SIG-M5 treated with dmso at 0.1 percent for 504 hours (cell line): ENCODE data around the gene HSPG2.
A peak's percentile ranks its signal among the peaks of the same experiment; 100 is the strongest.
"Not testable (repeated sequence)": the region's sequence is repeated elsewhere in the genome, so short reads cannot be mapped to it uniquely, and the experiment has no call there.

ENCODE experiments used
- DNase-seq: peaks from one replicate; lab custom pipeline; 2025; ENCODE audit not compliant: unreplicated experiment; lab: John Stamatoyannopoulos, UW

The HSPG2 gene

DNA sequence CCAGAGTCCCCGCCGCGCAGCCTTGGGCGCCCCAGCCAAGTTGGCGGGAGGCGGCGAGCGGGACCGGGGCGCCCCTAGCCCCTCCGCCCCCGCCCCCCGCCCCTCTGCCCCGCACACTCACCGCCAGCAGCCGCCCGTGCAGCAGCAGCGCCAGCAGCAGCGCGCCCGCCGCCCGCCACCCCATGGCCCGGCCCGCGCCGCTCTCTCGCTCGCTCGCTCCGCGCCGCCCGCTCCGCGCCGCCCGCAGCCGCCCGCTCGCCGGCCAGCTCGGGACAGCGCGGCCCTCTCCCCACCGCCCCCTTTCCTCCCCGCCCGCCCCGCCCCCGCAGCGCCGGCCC lies at the start of gene HSPG2:
HSPG2 (minus strand) TSS at position 277 of the 338 bp plus-strand sequence; CDS start at position 184, 93 bp downstream.
- no peak for DNase-seq

DNA sequence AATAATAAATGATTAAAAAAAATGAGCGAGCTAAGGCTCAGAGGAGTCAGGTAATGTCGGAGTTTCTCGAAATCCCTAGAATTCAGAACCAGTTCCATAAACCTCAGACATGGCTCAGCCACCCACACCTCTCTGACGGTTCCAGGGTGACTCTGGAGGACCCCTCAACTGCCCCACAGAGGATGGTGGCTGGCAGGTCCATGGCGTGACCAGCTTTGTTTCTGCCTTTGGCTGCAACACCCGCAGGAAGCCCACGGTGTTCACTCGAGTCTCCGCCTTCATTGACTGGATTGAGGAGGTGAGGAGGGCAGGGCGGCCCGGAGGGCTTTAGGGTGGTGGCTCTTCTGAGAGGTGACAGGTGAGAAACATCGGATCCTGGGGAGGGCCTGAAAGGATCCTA lies 49.3 kb upstream of the HSPG2 start:
- DNase-seq: not testable (repeated sequence)

DNA sequence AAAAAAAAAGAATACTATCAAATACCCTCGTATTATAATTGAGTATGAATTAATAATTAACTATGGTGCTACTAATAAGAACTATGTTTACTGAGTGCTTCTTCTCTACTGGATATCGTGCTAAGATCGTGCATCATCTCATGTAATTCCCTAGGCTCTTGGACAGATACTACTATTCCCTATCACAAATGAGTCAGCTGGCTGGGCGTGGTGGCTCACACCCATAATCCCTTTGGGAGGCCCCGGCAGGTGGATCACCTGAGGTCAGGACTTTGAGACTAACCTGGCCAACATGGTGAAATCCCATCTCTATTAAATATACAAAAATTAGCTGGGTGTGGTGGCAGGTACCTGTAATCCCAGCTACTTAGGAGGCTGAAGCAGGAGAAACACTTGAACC lies 48.8 kb upstream of the HSPG2 start:
- not testable (repeated sequence) for DNase-seq

DNA sequence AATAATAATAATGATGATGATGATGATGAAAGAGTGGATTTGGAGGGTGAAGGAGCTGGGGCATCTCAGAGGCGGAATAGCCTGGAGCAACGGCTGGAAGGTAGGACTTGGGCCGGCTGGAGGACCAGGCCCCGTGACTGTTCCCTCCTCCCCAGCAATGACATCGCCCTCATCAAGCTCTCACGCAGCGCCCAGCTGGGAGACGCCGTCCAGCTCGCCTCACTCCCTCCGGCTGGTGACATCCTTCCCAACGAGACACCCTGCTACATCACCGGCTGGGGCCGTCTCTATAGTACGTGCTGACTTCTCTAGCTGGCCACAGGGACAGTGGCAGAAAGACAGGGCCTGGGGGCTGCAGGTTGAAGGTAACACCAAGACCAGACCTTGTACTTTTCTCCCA lies 46.4 kb upstream of the HSPG2 start:
- DNase-seq: not testable (repeated sequence)

DNA sequence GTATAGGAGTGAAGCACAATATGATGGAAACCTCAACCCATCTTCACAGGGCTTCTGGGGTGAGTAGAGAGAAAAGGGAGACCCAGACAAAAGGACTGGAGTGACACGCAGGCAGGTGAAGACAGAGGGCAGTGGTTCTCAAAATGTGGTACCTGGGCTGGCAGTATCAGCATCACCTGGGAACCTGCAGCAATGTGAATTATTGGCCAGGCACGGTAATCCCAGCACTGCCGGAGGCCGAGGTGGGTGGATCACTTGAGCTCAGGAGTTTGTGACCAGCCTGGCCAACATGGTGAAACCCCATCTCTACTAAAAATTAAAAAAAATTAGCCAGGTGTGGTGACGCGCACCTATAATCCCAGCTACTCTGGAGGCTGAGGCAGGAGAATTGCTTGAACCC lies 45.0 kb upstream of the HSPG2 start:
- DNase-seq: not testable (repeated sequence)

DNA sequence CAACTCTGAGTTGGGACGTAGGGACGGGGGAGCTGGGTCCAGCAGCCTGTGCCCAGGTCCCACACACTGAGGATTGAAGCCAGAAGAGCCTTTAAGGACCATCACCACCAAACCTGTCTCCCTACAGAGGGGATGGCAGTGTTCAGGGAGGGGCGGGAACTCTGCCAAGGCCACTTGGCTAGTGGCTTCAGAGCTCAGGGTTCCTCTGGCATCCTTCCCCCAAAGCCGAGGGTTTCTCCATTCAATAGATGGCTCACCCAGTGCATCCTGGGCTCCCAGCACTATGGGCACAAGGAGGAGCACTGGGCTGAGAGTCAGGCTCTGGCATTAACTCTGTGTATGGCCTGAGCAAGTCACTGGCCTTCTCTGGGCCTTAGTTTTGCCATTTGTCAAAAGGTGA lies 44.1 kb upstream of the HSPG2 start:
- DNase-seq: not testable (repeated sequence)

DNA sequence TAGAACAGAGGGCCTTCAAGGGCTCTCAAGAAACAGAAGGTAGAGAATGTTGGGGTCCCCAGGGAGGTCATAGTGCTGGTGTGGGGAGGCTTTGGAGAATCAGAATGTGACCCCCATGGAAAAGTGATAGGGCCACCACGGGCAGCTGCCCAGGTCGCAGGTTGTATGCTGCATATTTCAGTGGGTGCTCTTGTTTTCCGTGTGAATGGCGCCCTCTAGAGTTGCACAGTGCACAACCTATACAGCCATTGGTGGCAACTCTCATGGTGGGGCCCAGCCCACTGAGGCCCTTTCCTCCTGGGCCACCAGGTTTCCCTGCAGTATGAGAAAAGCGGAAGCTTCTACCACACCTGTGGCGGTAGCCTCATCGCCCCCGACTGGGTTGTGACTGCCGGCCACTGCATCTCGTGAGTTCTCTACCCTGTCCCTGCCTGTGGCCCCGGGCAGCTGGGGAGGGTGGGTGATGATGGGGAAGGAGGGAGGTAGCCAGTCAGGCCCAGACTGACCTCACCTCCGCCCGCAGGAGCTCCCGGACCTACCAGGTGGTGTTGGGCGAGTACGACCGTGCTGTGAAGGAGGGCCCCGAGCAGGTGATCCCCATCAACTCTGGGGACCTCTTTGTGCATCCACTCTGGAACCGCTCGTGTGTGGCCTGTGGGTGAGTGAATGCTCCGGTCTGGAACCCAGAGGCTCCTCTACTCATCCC lies 43.6 kb upstream of the HSPG2 start:
- not testable (repeated sequence) for DNase-seq

DNA sequence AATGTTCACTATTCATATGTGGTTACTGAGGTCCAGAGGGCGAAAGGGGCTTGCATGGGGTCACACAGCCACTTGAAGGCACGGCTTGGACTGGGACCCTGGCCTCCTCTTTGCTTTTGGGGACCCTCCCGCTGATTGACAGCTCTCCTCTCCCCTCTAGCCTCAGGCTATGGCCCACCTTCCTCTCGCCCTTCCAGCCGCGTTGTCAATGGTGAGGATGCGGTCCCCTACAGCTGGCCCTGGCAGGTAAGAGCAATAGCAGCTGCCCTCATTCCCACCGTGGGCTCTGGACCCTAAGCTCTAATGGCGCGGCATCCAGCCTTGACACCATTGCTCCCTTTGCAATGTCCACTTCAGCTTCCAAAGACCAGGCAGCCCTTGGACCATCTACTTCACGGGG lies 41.1 kb upstream of the HSPG2 start:
- DNase-seq: not testable (repeated sequence)

DNA sequence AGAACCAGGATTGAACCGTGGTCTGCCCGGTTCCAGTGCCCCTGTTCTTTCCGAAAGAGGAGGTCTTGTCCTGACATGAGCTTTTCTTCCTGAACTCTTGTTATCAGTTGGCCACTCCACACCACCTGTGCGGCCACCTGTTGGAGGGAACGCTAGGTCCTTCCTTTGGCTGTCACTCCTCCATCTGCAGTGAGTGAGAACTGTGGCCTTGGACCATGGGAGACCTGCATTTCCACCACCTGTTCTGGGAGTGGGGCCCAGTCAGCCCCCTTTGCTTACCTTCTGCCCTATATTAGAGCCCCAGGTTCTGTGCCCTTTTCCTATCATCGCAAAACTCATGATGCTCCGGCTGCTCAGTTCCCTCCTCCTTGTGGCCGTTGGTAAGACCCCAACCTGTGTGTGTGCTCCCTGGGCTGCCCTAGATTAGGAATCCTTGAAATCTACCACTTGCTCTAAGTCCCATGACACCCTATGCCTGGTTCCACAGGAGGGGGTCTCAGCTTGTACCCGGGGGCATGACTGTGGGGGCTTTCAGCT lies 39.7 kb upstream of the HSPG2 start, which contains the start of gene CELA3B:
CELA3B (plus strand) TSS at position 320 of the 537 bp plus-strand sequence; CDS start at position 338, 18 bp downstream.
- DNase-seq: not testable (repeated sequence)

DNA sequence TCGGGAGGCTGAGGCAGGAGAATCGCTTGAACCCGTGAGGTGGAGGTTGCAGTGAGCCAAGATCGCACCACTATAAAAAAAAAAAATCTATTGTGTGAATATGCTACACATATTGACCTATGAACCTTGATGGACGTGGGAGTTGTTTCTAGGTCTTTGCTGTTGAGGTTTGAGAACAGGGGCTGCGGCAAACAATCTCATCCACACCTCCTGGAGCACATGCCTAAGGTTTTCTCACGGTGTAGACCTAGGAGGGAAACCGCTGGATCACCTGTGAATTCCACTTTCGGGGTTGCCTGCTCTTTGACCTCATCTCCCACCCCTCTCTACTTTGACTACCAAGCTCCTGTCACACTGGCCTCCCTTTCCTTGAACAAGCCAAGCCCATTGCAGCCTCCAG lies 38.2 kb upstream of the HSPG2 start:
- DNase-seq: not testable (repeated sequence)

DNA sequence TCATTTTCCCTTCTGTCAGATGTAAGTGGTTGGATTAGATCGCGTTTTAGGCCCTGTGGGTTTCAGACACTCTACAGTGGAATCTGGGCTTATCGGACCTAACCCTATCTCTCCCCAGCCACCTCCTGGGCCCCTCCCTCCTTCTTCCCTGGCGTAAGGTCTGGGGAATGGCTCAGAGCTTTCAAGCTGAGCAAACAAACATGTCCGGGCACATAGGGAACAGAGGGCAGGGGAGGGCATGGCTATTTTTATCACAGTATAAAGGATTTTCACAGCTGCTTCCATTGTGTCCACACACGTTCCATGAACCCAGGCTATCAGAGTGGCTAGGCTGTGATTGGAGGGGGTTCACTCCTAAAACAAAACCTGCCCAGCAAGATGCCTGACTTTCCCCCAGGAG lies 37.6 kb upstream of the HSPG2 start:
- not testable (repeated sequence) for DNase-seq

DNA sequence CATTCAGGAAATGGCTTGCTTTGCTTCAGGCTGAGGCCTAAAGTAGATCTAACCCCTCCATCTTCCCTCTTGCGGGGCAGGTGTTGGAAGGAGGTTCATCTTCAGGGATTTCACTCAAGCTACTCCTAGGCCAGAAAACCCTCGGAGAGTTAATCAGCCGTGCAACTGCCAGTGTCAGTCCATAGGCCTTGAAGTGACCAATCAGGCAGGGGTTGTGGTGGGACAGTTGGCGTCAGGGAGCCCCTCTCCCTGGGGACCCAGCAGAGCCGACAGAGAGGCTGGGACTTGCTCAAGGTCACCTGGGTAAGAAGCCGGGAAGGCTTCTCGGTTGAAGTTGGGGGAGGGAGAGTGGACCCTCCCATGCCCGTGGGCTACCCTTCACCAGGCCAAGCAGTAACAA lies 36.8 kb upstream of the HSPG2 start:
- DNase-seq: not testable (repeated sequence)

DNA sequence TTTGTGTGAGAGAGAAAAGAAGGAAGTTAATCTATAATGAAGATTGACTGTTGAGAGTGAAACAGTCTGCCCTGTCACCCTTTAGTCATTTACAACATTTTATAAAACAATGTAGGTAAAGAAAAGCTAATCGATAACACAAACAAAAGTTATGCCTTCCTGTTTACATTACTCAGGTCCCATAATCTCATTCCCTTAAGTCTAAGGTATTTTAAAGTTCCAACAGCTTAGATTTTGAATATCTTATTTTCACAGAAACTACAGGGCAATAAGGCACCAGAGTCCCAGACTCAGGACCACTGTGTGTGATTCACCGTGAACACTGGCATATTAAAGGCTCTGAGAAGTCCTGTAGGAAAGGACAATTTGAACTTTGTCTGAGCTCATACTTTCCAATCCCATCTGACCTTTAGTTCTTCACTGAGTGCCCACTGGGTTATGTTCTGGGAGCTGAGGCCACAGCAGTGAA lies 35.9 kb upstream of the HSPG2 start:
- not testable (repeated sequence) for DNase-seq

DNA sequence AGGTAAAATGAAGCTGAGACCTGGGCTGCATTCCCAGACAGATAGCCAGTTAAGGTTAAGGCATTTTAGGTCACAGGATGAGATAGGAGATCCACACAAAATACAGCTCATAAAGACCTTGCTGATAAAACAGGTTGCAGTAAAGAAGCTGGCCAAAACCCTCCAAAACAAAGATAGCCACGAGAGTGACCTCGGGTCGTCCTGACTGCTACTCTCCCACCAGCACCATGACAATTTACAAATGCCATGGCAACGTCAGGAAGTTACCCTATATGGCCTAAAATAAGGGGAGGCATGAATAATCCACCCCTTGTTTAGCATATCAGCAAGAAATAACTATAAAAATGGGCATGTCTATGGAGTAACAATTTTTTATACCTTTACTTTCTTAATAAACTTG lies 33.4 kb upstream of the HSPG2 start:
- not testable (repeated sequence) for DNase-seq

DNA sequence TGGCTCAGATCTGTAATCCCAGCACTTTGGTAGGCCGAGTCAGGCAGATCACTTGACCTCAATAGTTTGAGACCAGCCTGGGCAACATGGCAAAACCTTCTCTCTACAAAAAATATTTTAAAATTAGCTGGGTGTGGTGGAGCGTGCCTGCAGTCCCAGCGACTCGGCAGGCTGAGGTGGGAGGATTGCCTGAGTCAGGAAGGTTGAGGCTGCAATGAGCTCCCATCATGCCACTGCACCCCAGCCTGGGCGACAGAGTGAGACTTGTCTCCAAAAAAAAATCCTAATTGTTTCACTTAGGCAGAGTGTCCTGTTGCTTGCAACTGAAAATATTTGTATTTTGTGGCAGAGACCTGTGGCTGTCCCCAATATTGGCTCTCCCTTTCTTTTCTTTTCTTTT lies 32.0 kb upstream of the HSPG2 start:
- DNase-seq: not testable (repeated sequence)

DNA sequence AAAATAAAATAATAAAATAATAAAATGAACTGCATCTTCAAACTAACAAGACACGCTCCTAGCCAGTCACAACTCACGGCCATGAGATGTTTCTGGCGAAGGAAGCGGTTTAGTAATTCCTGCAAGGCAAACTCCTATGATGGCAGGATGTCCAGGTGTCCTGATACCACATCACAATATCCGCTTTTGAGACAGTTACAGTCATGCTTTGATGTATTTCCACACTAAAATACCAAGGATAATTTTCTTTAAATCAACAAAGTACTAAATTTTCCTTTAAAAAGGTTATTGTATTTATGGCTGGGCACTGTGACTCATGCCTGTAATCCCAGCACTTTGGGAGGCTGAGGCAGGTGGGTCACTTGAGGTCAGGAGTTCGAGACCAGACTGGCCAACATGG lies 30.1 kb upstream of the HSPG2 start:
- DNase-seq: not testable (repeated sequence)

DNA sequence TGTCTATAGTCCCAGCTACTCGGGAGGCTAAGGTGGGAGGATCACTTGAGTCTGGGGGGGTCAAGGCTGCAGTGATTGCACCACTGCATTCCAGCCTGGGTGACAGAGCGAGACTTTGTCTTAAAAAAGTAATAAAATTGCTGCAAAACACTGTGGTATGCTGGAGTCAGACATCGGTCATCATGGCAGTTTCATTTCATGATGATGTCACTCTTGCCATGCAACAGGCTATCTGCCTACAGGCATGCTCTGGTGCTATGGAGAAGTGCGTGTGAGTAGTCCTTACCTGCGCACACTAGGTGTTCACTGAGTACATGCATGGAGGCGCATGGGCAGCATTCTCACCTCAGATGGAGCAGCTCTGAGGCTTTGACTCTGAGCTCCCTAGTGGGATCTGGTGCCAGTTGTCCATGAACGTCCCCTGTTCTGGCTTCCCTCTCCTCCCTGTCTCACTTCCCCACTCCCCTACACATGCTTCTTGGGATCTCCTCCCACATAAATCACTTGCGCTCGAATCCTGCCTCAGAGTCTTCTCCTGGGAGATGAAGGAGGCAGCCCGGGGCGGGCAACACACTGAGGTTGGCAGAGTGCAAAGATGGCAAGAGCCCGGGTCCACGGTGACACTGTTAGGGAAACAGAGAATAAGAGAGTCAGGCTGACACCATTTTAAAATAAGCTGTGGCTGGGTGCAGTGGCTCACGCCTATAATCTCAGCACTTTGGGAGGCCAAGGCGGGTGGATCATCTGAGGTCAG lies 29.3 kb upstream of the HSPG2 start:
- no peak for DNase-seq

DNA sequence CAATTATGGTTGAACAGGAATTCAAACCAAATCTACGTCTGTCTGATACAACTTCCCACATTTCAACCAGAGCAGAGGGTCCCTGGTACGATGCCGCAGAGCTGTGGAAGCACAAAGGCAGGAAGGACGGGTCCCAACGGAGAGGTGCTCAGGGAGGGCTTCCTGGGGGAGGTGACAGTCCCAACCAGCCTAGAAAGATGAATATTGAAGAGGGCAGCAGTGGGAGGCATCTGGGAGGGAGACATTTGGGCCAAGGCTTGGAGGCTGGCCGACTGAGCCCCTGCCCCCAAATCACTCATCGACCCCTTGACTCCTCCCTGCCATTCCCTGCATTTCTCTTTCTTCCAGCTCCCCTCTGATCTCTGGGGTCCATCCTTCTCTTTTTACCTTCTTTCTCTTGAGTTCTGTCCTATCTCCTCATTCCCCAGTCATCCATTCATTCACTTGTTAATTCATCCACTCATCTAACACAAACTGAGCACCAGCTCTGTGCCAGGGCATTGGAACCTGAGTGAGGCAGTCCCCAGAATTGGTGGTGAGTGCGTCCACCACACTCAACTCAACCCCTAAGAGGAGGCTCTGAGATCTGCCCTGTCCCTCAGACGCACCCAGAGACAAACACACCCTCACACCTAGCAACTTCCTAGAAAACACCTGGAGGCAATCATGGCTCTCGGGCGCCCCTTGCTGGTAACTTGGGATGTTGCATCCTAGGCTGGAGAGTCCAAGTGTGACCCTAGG lies 26.5 kb upstream of the HSPG2 start:
- DNase-seq: peak; percentile 47

DNA sequence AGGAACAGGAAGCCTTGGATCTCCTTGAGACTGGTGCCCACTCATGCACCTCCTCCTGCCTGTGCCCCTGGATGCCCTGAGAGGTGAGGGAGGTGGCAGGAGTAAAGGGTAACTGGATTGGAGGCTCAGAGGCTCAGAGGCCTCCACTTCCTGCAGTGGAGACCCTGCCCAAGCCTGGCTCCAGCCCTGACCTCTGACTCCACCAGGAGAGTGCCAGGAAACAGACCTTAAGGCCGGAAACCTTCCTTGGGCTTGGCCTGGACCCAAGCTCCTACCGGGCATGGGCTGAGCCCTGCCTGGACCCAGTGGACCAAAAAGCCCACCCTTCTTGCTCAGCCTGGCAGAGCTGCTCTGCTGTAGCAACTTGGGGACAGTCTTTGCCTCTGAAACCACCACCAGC lies 24.7 kb upstream of the HSPG2 start:
- no peak for DNase-seq

DNA sequence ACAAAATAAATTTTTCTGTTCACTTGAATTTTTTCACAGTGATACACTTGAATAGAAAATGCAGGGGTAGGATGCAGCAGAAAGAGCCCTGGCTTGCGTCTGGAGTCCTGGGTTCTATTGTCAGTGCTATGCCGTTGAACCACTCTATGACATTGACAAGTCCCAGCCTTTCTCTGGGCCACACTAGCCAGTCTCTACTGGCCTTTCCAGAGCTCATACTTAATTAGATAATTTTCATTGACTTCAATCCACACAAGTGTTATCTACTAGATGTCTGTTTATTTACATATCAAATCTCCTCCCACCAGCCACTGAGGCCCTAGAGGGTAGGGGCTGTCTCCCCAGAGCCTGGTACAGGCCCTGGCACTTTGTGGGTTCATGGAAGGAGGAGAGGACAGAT lies 24.2 kb upstream of the HSPG2 start:
- no peak for DNase-seq
